ENCODE results near the gene LGI4. TPM values are rescaled to one million over a fixed set of nuclear protein-coding genes. Genes with fewer than 3 reads are reported as not detected.

Gene LGI4
- total RNA-seq, 4 donors from 2014 or later: 16.1 to 31.5 (median 27.2) TPM

- Histone ChIP-seq H3K4me1 (peaks cover 6 to 16% of the 10 kb centered on the region in 2 donors), H3K9me3 (no peaks in the 10 kb centered on the region), H3K4me3 (no peak overlapping the region), H3K36me3 (no peaks in the 10 kb centered on the region), H3K27me3 (no peaks in the 10 kb centered on the region), H3K27ac (no peak overlapping the region)
- in situ Hi-C loops (cut with MboI; ENCODE audit: low sequenced_read_pairs in 4 of 4) (no loop called here), intact Hi-C loops (cut with DNase I; ENCODE audit: low total_unique reads) (no loop called here)
- DNase-seq: no peak
- no peak for TF ChIP-seq POLR2A (IDR thresholded peaks at IDR 0.05)
- no peak for TF ChIP-seq CTCF (IDR thresholded peaks at IDR 0.05 in 4 of 5, conservative IDR thresholded peaks at IDR 0.05 in 1 of 5)
- no peak for ATAC-seq
These were observed 26.1 kb downstream of the LGI4 start for GRCh38 chr19:35108730-35109129.

DNA sequence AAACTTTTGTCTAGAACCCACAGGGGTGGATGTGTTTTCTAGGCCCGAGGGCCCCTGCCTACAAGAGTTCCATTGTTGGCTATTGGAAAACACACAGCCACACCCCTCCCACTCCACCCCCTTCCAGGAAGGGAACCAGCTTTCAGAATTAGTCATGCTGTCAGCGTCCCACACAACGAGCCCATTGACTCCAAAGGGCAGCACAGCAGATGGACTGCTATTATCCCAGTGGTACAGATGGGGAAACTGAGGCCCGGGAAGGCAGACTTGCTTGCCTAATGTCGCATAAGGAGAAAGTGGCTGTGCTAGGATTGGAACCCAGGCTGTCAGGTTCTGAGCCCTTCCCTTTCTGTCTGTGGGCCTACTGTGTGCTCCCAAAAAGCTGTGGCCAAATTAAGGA, 27.3 kb downstream of the LGI4 start:
- Histone ChIP-seq H3K9me3 (no peaks in the 10 kb centered on the region), H3K36me3 (no peaks in the 10 kb centered on the region), H3K4me1 (peaks cover 6 to 16% of the 10 kb centered on the region in 2 donors), H3K4me3 (no peak overlapping the region), H3K27me3 (no peaks in the 10 kb centered on the region), H3K27ac (no peak overlapping the region)
- in situ Hi-C loops (cut with MboI; ENCODE audit: low sequenced_read_pairs in 4 of 4) (no loop called here), intact Hi-C loops (cut with DNase I; ENCODE audit: low total_unique reads) (no loop called here)
- TF ChIP-seq CTCF (IDR thresholded peaks at IDR 0.05 in 4 of 5, conservative IDR thresholded peaks at IDR 0.05 in 1 of 5) (no peak), POLR2A (IDR thresholded peaks at IDR 0.05) (no peak)
- ATAC-seq: no peak
- no peak for DNase-seq

DNA sequence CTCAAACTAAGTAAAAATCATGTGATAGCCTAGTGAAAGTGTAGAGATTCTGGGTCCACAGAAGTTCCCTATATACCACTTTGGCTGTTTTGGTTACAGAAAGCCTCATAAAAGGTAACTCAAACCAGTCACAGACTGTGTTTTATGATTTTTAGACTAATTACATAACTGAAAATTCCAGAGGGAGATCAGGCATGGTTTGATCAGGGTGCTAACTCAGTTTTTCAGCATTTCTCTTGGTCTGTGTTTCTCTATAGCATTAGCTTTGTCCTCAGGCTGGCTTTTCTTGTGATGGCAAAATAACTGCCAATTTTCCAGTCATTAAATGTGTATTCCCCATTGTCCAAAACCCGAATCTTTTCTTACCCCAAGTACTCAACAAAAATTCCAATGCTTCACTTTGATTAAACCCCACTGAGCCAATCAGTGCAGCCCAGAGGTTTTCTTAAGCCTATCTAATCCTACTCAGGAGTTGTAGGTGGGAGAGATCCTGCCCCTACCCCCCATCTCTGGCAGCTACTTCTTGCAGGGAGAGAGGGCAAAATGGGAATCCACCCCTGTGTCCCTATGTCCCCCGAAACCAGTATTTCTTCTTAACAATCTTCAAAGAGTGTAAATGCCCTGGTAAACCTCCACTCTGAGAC, 27.8 kb downstream of the LGI4 start:
- Histone ChIP-seq H3K27me3 (no peaks in the 10 kb centered on the region), H3K4me1 (peaks cover 6 to 16% of the 10 kb centered on the region in 2 donors), H3K27ac (peak overlapping the region in 2 of 4 donors; percentile 47 to 61), H3K4me3 (no peak overlapping the region), H3K9me3 (no peaks in the 10 kb centered on the region), H3K36me3 (no peaks in the 10 kb centered on the region)
- intact Hi-C loops (cut with DNase I; ENCODE audit: low total_unique reads): no loop called here
- in situ Hi-C loops (cut with MboI; ENCODE audit: low sequenced_read_pairs in 4 of 4): no loop called here
- no peak for TF ChIP-seq CTCF (IDR thresholded peaks at IDR 0.05 in 4 of 5, conservative IDR thresholded peaks at IDR 0.05 in 1 of 5)
- no peak for TF ChIP-seq POLR2A (IDR thresholded peaks at IDR 0.05)
- ATAC-seq: no peak
- DNase-seq: no peak

GRCh38 chr19:35106291-35106583, 28.6 kb downstream of the LGI4 start:
- no peaks in the 10 kb centered on the region for H3K36me3 ChIP-seq
- no peak overlapping the region for H3K4me3 ChIP-seq
- no peaks in the 10 kb centered on the region for H3K9me3 ChIP-seq
- DNase-seq (peak; percentile 46 to 75), ATAC-seq (peak in 1 of 2 donors; percentile 47)
- TF ChIP-seq CTCF (IDR thresholded peaks at IDR 0.05 in 4 of 5, conservative IDR thresholded peaks at IDR 0.05 in 1 of 5): no peak
- no peak for TF ChIP-seq POLR2A (IDR thresholded peaks at IDR 0.05)
- H3K27ac ChIP-seq: peak overlapping the region in 2 of 4 donors; percentile 47 to 61
- no peaks in the 10 kb centered on the region for H3K27me3 ChIP-seq
- in situ Hi-C loops (cut with MboI; ENCODE audit: low sequenced_read_pairs in 4 of 4) (no loop called here), intact Hi-C loops (cut with DNase I; ENCODE audit: low total_unique reads) (no loop called here)
- peaks cover 6 to 16% of the 10 kb centered on the region in 2 donors for H3K4me1 ChIP-seq

Measured in gastrocnemius medialis (tissue), 4 donors.